NCI-H69 (cell line): ENCODE data around the gene ST6GALNAC5.

Experiments
- DNase-seq: peaks from one replicate; lab custom pipeline; 2025; lab: John Stamatoyannopoulos, UW

The ST6GALNAC5 gene

DNA sequence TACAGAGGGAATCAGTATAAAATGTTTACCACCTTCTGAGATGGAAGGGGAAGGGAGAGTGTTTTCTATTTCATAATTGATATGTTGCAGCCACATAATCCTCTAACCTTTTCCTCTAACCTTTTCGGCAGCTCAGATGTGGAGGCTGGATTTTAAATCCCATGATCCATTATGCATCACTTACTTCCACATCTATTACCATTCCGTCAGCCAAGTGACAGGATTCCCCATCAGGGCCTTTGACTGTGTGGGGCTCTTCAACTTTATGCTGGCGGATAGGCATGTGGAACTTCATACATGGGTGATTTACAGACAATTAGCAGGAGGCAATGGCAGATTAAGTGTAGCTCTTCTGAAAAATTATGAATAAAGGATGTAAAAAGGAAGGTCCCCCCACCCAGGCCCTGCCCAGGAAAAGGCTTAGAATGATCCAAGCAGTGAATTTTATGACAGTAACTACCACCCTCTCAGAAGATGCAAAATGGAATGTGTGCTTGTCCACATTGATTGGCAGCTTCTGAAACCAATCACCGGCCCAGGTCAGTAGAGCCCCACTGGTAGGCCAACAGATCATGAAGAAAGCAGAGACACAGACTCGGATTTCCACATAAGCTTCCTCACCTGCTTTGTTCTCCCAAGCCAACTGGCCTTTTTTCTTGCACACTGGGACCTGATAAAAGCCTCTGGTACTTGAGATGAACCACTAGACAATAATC is 147.0 kb downstream of the ST6GALNAC5 start:
- DNase-seq = no peak

GRCh38 chr1:77015748-77016341 is 148.6 kb downstream of the ST6GALNAC5 start:
- peak; percentile 53 for DNase-seq

DNA sequence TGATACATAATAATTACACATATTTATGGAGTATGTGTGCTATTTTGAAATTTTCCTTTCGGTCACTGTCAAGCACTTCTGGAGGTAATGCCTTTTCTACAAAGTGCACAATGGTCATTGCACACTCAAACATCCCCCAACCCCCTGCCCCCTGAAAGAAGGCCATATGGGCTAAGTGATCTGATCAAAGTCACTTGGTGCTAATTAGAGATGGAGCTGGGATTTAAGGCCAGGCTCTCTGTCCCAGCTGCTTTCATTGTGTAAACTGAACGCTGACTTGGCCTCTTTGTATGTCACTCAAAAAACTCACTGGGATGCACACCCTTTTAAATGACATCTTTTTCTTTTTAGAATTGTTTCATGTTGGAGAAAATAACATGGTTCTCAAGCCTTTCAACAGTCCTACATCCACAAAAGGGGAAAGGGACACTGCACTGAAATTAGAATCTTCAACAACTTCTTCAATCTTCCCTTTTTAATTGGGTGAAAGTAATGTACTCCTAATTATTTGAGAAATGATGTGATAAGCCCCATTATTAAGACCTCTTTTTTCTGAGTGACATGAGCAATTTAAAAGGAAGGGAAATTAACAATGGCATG is 149.2 kb downstream of the ST6GALNAC5 start:
- DNase-seq = peak; percentile 80

DNA sequence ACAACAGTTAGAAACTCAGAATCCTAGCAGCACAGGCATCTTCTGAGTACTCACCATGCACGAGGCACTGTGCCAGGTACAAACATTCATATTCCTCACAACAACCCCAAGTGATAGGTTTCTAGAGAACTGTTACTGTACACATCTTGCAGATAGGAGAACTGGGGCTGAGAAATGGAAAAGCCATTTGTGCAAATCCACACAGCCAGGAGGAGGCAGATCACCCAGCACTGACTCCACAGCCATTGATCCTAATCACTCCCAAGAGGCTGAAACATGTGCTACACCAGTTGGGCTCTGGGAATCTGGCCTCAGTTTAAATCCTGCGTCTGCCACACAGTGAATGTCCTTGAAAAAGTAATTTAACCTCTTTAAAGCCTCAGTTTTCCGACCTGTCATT is 151.0 kb downstream of the ST6GALNAC5 start:
- peak; percentile 30 for DNase-seq

DNA sequence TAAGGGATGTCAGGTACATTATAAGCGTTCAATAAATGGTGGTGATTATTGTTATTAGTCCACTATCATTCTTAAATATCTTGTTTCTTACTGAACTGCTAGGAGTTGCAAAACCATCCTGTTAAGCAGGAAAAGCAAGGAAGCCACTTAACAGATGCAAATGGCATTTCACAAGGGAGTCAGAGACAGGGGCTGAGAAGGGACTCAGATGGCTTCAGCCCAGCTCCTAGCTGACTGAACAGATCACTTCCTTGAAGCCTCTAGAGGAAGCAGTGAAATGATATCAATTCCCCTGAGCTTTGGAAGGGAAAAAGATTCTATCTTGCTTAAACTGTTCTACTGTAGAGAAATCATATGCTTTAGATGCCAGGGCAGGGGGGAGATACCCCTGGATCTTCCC is 151.5 kb downstream of the ST6GALNAC5 start:
- peak; percentile 54 for DNase-seq

DNA sequence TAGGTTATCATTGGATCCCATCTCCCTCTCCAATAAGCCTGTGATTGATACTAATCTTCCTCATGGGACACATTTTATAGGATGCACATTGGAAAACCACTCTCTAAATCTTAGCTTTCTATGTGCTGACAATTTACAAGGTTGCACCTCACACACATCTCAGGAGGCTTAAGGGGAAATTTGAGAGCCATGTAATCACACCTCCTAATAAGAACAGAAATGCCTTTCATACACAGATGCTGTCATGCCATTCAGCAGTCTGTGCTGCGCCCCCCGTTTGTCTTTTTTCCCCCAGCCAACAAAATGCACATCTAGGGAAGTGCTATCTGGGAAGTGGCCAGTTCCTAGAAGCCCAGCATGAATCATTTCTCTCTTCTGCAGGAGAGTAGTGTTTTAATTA is 154.5 kb downstream of the ST6GALNAC5 start:
- DNase-seq = peak; percentile 28

GRCh38 chr1:77024500-77024899 is 157.2 kb downstream of the ST6GALNAC5 start:
- peak; percentile 7 for DNase-seq

GRCh38 chr1:77025599-77025998 is 158.3 kb downstream of the ST6GALNAC5 start:
- DNase-seq = no peak

- DNase-seq = no peak
Measured at GRCh38 chr1:77026135-77026534, 158.9 kb downstream of the ST6GALNAC5 start.

DNA sequence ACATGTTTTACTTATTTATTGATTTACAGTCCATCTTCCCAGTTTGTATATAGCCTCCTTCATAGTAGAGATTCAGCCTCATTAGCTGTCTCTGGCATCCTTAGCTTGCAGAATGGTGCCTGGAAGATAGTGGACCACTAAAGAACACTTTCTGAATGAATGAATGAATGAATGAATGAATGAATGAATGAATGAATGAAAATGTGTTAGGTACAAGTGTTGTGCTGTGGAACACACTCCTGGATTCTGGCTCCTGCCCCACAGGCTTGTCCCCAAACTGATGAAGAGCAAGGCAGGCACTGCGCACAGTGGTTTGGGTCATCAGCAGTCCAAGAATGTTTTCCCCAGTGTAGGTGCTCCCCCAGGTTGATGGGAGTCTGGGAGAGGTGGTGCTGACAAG is 159.4 kb downstream of the ST6GALNAC5 start:
- DNase-seq = no peak

GRCh38 chr1:77027847-77028246 is 160.6 kb downstream of the ST6GALNAC5 start:
- DNase-seq = no peak

- peak; percentile 32 for DNase-seq
Measured at GRCh38 chr1:77030401-77031105, 163.3 kb downstream of the ST6GALNAC5 start.

DNA sequence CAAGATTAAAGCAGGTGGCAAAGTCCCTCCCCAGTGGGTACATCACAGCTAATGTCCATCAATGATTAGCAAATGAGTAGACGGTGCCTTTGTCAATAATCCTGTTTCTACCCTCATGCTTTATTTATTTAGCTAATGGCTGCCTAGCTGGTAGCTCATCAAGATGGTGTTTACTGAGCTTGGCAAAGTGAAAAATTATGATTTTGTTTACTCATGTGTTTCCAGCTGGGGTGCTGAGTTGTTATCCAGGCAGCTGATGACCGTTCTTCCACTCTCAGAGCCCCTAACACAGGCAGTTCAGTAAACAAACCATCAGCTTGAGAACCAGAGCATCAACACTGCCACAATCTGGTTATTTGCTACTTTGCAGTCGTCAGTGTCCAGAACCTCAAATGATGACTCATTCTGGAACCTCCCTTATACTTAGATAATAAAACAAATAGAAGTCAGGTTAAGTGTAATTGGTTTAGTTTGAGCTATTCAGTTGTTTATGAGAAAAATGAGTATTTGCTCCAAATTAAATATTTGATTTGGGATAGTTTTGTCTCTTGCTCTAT is 163.9 kb downstream of the ST6GALNAC5 start:
- DNase-seq = peak; percentile 96

GRCh38 chr1:77036560-77036959 is 169.3 kb downstream of the ST6GALNAC5 start:
- no peak for DNase-seq

DNA sequence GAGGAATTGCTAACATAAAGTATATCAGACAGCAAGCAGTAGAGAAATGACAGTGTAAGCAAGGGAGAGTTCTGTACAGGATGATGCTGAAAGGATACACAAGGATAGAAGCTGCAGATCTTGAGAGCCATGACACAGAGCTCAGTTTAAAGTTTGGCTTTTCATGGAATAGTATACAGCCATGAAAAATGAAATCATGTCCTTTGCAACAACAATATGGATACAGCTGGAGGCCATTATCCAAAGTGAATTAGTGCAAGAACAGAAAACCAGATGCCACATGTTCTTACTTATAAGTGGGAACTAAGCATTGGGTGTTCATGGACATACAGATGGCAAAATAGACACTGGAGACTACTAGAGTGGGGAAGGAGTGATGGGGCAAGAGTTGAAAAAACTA is 169.8 kb downstream of the ST6GALNAC5 start:
- no peak for DNase-seq

DNA sequence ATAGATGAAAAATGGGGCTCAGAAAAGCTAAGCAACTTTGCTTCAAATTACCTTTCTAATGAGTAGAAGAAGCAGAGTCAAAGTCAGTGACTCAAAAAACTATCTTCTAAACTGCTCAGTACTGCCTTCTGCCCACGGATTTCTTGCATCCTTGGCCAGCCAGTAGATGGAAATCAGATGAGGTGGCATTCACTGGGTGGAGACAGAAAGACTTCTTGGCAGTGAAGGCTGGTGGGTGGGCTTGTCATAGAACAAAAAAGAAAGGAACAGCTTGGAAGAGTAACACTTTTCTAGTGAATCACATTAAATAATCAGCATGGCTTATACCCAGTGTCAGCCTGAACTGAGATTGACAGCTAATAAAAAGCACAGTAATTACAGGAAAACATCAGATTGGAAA is 170.7 kb downstream of the ST6GALNAC5 start:
- peak; percentile 71 for DNase-seq

DNA sequence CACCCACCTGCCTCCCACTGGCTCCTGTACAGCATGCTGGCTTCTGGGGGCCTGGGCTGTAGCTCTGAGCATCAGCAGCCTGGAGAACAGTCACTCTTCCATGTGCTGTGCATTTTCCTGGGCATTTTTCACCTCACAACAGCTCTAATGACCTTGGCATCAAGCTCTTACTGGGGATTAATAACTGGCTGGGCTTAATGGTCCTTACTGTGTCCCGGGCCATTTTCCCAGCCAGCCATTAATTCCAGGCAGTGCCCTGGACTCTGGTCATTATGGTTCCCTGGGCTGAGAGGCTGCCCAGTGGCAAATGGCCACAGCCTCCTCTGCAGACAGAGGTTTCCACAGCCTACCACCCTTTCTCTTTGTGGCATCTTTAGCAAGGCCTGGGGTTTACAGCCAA is 171.8 kb downstream of the ST6GALNAC5 start:
- DNase-seq = no peak

GRCh38 chr1:77039739-77040138 is 172.5 kb downstream of the ST6GALNAC5 start:
- DNase-seq = peak; percentile 47

DNA sequence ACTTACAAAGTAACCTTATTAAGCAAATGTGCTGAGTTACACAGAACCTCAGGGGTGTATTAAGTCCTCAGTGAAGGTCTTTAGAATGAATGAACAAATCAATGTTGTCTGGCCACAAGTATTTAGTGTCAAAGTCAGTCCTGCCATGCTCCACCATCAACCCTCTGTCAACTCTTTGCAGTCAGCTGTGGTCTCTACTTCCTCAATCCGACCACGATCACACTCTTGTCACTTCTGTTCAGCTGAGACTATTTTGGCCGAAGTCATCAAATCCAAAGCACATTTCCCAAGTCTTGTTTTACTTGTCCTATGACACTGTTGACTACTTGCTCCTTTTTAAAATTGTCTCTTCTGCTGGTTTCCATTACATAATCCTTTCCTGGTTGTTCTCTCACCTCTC is 173.5 kb downstream of the ST6GALNAC5 start:
- DNase-seq = no peak

- no peak for DNase-seq
Measured at GRCh38 chr1:77044133-77044849, 177.0 kb downstream of the ST6GALNAC5 start.

- DNase-seq = no peak
Measured at GRCh38 chr1:77047575-77047974, 180.3 kb downstream of the ST6GALNAC5 start.
